GM23248 (cell line): Measurements from ENCODE around the gene PADI1. TPM values are rescaled to one million over a fixed set of nuclear protein-coding genes. Genes with fewer than 3 reads are reported as not detected.

Experiments
- DNase-seq: peaks from one replicate; pipeline ENCODE4 v3.0.0-alpha.2; 2015
- H2AFZ ChIP-seq: fragments of 200-600 bp; sonication (generic); 2 replicates; pipeline ENCODE4 v1.6.1; 2016; ENCODE audit warnings: antibody characterized with exemption
- H3F3A ChIP-seq: fragments of 200-600 bp; sonication (generic); 2 replicates; pipeline ENCODE4 v1.6.1; 2016; ENCODE audit warnings: mild to moderate bottlenecking, antibody characterized with exemption, mixed run types; ENCODE audit not compliant: insufficient read depth
- H3K27ac ChIP-seq: fragments of 200-600 bp; sonication (generic); 2 replicates; pipeline ENCODE4 v1.5.1; 2016; ENCODE audit warnings: mild to moderate bottlenecking
- H3K27me3 ChIP-seq: fragments of 200-600 bp; sonication (generic); replicated peaks from 2 replicates; pipeline ENCODE4 v1.6.1; 2016; ENCODE audit warnings: mild to moderate bottlenecking; ENCODE audit not compliant: insufficient read depth
- H3K36me3 ChIP-seq: fragments of 200-600 bp; sonication (generic); 2 replicates; pipeline ENCODE4 v1.6.1; 2016; ENCODE audit warnings: low read depth, mild to moderate bottlenecking
- H3K4me1 ChIP-seq: fragments of 200-600 bp; sonication (generic); 2 replicates; pipeline ENCODE4 v1.6.1; 2016; ENCODE audit warnings: mild to moderate bottlenecking; ENCODE audit not compliant: insufficient read depth
- H3K4me2 ChIP-seq: fragments of 200-600 bp; sonication (generic); one replicate; pipeline ENCODE4 v1.6.1; 2016; ENCODE audit warnings: mild to moderate bottlenecking; ENCODE audit not compliant: unreplicated experiment
- H3K4me3 ChIP-seq: fragments of 200-600 bp; sonication (generic); 2 replicates; pipeline ENCODE4 v1.5.1; 2016; ENCODE audit warnings: mild to moderate bottlenecking
- H3K79me2 ChIP-seq: fragments of 200-600 bp; sonication (generic); 2 replicates; pipeline ENCODE4 v1.6.1; 2016; ENCODE audit warnings: mild to moderate bottlenecking; ENCODE audit not compliant: insufficient read depth
- H3K9ac ChIP-seq: fragments of 200-600 bp; sonication (generic); 2 replicates; pipeline ENCODE4 v1.6.1; 2016; ENCODE audit warnings: mild to moderate bottlenecking
- H3K9me2 ChIP-seq: fragments of 200-600 bp; sonication (generic); 2 replicates; pipeline ENCODE4 v1.6.1; 2016; ENCODE audit warnings: mixed run types, mild to moderate bottlenecking, moderate library complexity; ENCODE audit not compliant: insufficient read depth
- H3K9me3 ChIP-seq: fragments of 200-600 bp; sonication (generic); one replicate; pipeline ENCODE4 v1.6.1; 2017; ENCODE audit warnings: low read depth
- H4K20me1 ChIP-seq: fragments of 200-600 bp; sonication (generic); 2 replicates; pipeline ENCODE4 v1.6.0; 2016; ENCODE audit not compliant: insufficient read depth
- EZH2 ChIP-seq: fragments of 200-600 bp; sonication (generic); IDR thresholded peaks from 2 replicates; pipeline ENCODE4 v1.6.1; 2018; ENCODE audit warnings: antibody characterized with exemption, mild to moderate bottlenecking; ENCODE audit not compliant: insufficient read depth, poor library complexity, severe bottlenecking
- EZH2phosphoT487 ChIP-seq: fragments of 200-600 bp; sonication (generic); IDR thresholded peaks from 2 replicates; pipeline ENCODE4 v1.6.1; 2018; ENCODE audit warnings: antibody characterized with exemption, moderate library complexity, mild to moderate bottlenecking, low read depth; ENCODE audit not compliant: insufficient read depth
- WGBS, 2 experiments: methylation state at CpG; one replicate each; pipeline ENCODE4 v1.1.6; 2015 to 2017; ENCODE audit warnings: low lambda C conversion rate in 2 of 2, low coverage in 1 of 2; ENCODE audit errors: missing lambda C conversion rate in 2 of 2; 5-methylcytosine and 5-hydroxymethylcytosine counted together
- in situ Hi-C: fragments of 300-500 bp; cut with MboI; formaldehyde crosslinking; loops from 2 replicates; pipeline ENCODE4 v1.15.0; 2020
- polyA plus RNA-seq: library from polyadenylated mRNA; unstranded; fragments of >200 nt; fragmentation: Nextera tagmentation; extraction: Ambion mirVana; gene quantifications from 2 replicates; pipeline ENCODE4 v1.2.1, GENCODE V29; 2016
- total RNA-seq: library from RNA; depleted of rRNA; stranded (reverse); fragments of >200 nt; shearing (Covaris generic); gene quantifications from 2 replicates; pipeline ENCODE4 v1.2.3, GENCODE V29; 2014

The PADI1 gene
- total and polyA plus RNA-seq, 2 experiments from 2014 or later = under 0.01 to 0.14 TPM

- H4K20me1 ChIP-seq = no peaks in the 10 kb centered on the region
- in situ Hi-C loops = no loop called here
- H2AFZ ChIP-seq = peak overlapping the region; percentile 38; the same call in 1 of the 2 replicates
- no peak overlapping the region for H3K9ac ChIP-seq
- DNase-seq = no peak
- peaks cover 4% of the 10 kb centered on the region; the same call in 1 of the 2 replicates for H3K4me1 ChIP-seq
- H3K27ac ChIP-seq = no peak overlapping the region
- no peaks in the 10 kb centered on the region for H3K27me3 ChIP-seq
- TF ChIP-seq EZH2 (no peak), EZH2phosphoT487 (no peak)
- H3K79me2 ChIP-seq = no peaks in the 10 kb centered on the region
- peak overlapping the region; percentile 1 for H3K4me2 ChIP-seq
- H3K9me3 ChIP-seq = no peaks in the 10 kb centered on the region
- WGBS, 2 experiments = 27 to 56% methylated on average over 1 of the region's 1 CpG
- H3K4me3 ChIP-seq = no peak overlapping the region
- peaks cover 12% of the 10 kb centered on the region; the same call in 1 of the 2 replicates for H3F3A ChIP-seq
- no peaks in the 10 kb centered on the region for H3K9me2 ChIP-seq
- no peaks in the 10 kb centered on the region; the same call in 1 of the 2 replicates for H3K36me3 ChIP-seq
Measured at GRCh38 chr1:17177651-17178050, 27.3 kb upstream of the PADI1 start.

- TF ChIP-seq EZH2phosphoT487 (no peak), EZH2 (no peak)
- 53% methylated on average over 6 of the region's 6 CpGs for WGBS, 2 experiments
- H3F3A ChIP-seq = peaks cover 11% of the 10 kb centered on the region; the same call in 1 of the 2 replicates
- H3K9me3 ChIP-seq = no peaks in the 10 kb centered on the region
- in situ Hi-C loops = no loop called here
- no peak overlapping the region for H3K27ac ChIP-seq
- no peaks in the 10 kb centered on the region for H3K27me3 ChIP-seq
- no peak overlapping the region for H3K4me3 ChIP-seq
- H3K9me2 ChIP-seq = no peaks in the 10 kb centered on the region
- H2AFZ ChIP-seq = no peak overlapping the region
- no peak overlapping the region for H3K4me2 ChIP-seq
- no peaks in the 10 kb centered on the region; the same call in 1 of the 2 replicates for H3K36me3 ChIP-seq
- peaks cover 4% of the 10 kb centered on the region; the same call in 1 of the 2 replicates for H3K4me1 ChIP-seq
- H3K79me2 ChIP-seq = no peaks in the 10 kb centered on the region
- H3K9ac ChIP-seq = no peak overlapping the region
- no peak for DNase-seq
- no peaks in the 10 kb centered on the region for H4K20me1 ChIP-seq
Measured at GRCh38 chr1:17181781-17182464, 23.0 kb upstream of the PADI1 start.

GRCh38 chr1:17183388-17184160 is 21.4 kb upstream of the PADI1 start:
- no peak overlapping the region for H3K4me2 ChIP-seq
- no peaks in the 10 kb centered on the region for H3K36me3 ChIP-seq
- H3K4me1 ChIP-seq = no peaks in the 10 kb centered on the region
- H3K79me2 ChIP-seq = no peaks in the 10 kb centered on the region
- no peaks in the 10 kb centered on the region for H4K20me1 ChIP-seq
- DNase-seq = no peak
- no peak overlapping the region for H2AFZ ChIP-seq
- H3K4me3 ChIP-seq = no peak overlapping the region
- no peaks in the 10 kb centered on the region for H3K9me2 ChIP-seq
- TF ChIP-seq EZH2 (no peak), EZH2phosphoT487 (no peak)
- H3K27me3 ChIP-seq = no peaks in the 10 kb centered on the region
- no peaks in the 10 kb centered on the region for H3K9me3 ChIP-seq
- no peak overlapping the region for H3K9ac ChIP-seq
- 71 to 83% methylated on average over 11 to 12 of the region's 12 CpGs for WGBS, 2 experiments
- H3K27ac ChIP-seq = no peak overlapping the region
- in situ Hi-C loops = no loop called here
- H3F3A ChIP-seq = peaks cover 6% of the 10 kb centered on the region

GRCh38 chr1:17184161-17184665 is 20.7 kb upstream of the PADI1 start:
- H3K27ac ChIP-seq = no peak overlapping the region
- no peaks in the 10 kb centered on the region for H3K9me3 ChIP-seq
- no peaks in the 10 kb centered on the region for H3K79me2 ChIP-seq
- H2AFZ ChIP-seq = no peak overlapping the region
- peaks cover 13% of the 10 kb centered on the region for H3F3A ChIP-seq
- no peak overlapping the region for H3K4me3 ChIP-seq
- DNase-seq = no peak
- WGBS, 2 experiments = 77 to 89% methylated on average over 7 of the region's 7 CpGs
- no peak overlapping the region for H3K4me2 ChIP-seq
- TF ChIP-seq EZH2 = no peak
- TF ChIP-seq EZH2phosphoT487 = no peak
- no peaks in the 10 kb centered on the region for H3K36me3 ChIP-seq
- no peaks in the 10 kb centered on the region for H3K9me2 ChIP-seq
- H3K4me1 ChIP-seq = peaks cover 4% of the 10 kb centered on the region
- H4K20me1 ChIP-seq = no peaks in the 10 kb centered on the region
- no peak overlapping the region for H3K9ac ChIP-seq
- in situ Hi-C loops = no loop called here
- no peaks in the 10 kb centered on the region for H3K27me3 ChIP-seq
